ENCODE data around the gene CUL9. TPM values are rescaled to one million over a fixed set of nuclear protein-coding genes. Genes with fewer than 3 reads are reported as not detected.

The CUL9 gene
- polyA plus RNA-seq, 1 donor from 2014 or later: 65.0 TPM

GRCh38 chr6:43260791-43261190 lies 78.8 kb downstream of the CUL9 start:
- H3K27ac ChIP-seq (ENCODE audit: low read length): no peak overlapping the region
- no peak overlapping the region for H3K4me2 ChIP-seq (ENCODE audit: low read length)
- H3K9ac ChIP-seq (ENCODE audit: low read length): no peak overlapping the region
- peaks cover 4% of the 10 kb centered on the region for H3K36me3 ChIP-seq (ENCODE audit: insufficient read depth, low read length)
- H3K9me2 ChIP-seq (ENCODE audit: insufficient read depth, low read length): no peaks in the 10 kb centered on the region
- no peaks in the 10 kb centered on the region for H3F3A ChIP-seq (ENCODE audit: insufficient read depth, low read length, poor library complexity, severe bottlenecking)
- H3K79me2 ChIP-seq (replicated peaks; ENCODE audit: insufficient read depth, low read length): no peaks in the 10 kb centered on the region
- no peaks in the 10 kb centered on the region for H3K27me3 ChIP-seq (ENCODE audit: insufficient read depth, low read depth, low read length)
- H3K4me3 ChIP-seq (ENCODE audit: low read length): no peak overlapping the region
- H3K9me3 ChIP-seq (ENCODE audit: low read length): no peaks in the 10 kb centered on the region
- no peak overlapping the region for H2AFZ ChIP-seq (ENCODE audit: low read depth, low read length)
- H4K20me1 ChIP-seq (ENCODE audit: insufficient read depth): no peaks in the 10 kb centered on the region
- TF ChIP-seq MXI1 (conservative IDR thresholded peaks at IDR 0.05; ENCODE audit: poor library complexity, severe bottlenecking) (no peak), EP300 (conservative IDR thresholded peaks at IDR 0.05; ENCODE audit: poor library complexity, severe bottlenecking) (no peak), TAF1 (IDR thresholded peaks at IDR 0.05; ENCODE audit: low read depth) (no peak)

- Histone ChIP-seq H3K79me2 (replicated peaks; ENCODE audit: insufficient read depth, low read length) (no peaks in the 10 kb centered on the region), H3F3A (ENCODE audit: insufficient read depth, low read length, poor library complexity, severe bottlenecking) (no peaks in the 10 kb centered on the region), H3K27me3 (ENCODE audit: insufficient read depth, low read depth, low read length) (no peaks in the 10 kb centered on the region), H4K20me1 (ENCODE audit: insufficient read depth) (no peaks in the 10 kb centered on the region), H3K27ac (ENCODE audit: low read length) (no peak overlapping the region), H3K9me2 (ENCODE audit: insufficient read depth, low read length) (no peaks in the 10 kb centered on the region), H3K9ac (ENCODE audit: low read length) (no peak overlapping the region), H3K9me3 (ENCODE audit: low read length) (no peaks in the 10 kb centered on the region), H3K4me2 (ENCODE audit: low read length) (no peak overlapping the region), H3K4me3 (ENCODE audit: low read length) (no peak overlapping the region), H3K36me3 (ENCODE audit: insufficient read depth, low read length) (peaks cover 4% of the 10 kb centered on the region), H2AFZ (ENCODE audit: low read depth, low read length) (no peak overlapping the region)
- no peak for TF ChIP-seq TAF1 (IDR thresholded peaks at IDR 0.05; ENCODE audit: low read depth)
- no peak for TF ChIP-seq EP300 (conservative IDR thresholded peaks at IDR 0.05; ENCODE audit: poor library complexity, severe bottlenecking)
- TF ChIP-seq MXI1 (conservative IDR thresholded peaks at IDR 0.05; ENCODE audit: poor library complexity, severe bottlenecking): no peak
- no peak for TF ChIP-seq REST (IDR thresholded peaks at IDR 0.05; ENCODE audit: borderline replicate concordance)
- no peak for TF ChIP-seq RAD21 (conservative IDR thresholded peaks at IDR 0.05)
- no peak for TF ChIP-seq CTCF (IDR thresholded peaks at IDR 0.05; ENCODE audit: poor library complexity, severe bottlenecking)
- TF ChIP-seq POLR2AphosphoS5 (IDR thresholded peaks at IDR 0.05): no peak
- no peak for TF ChIP-seq SMC3 (conservative IDR thresholded peaks at IDR 0.05; ENCODE audit: poor library complexity)
- TF ChIP-seq EZH2 (IDR thresholded peaks at IDR 0.05; ENCODE audit: borderline replicate concordance, insufficient read depth, low read length, poor library complexity, severe bottlenecking): no peak
Observed at GRCh38 chr6:43261198-43261597, 79.2 kb downstream of the CUL9 start.
